Esophagus squamous epithelium (tissue), 4 donors: ENCODE measurements around the gene NDUFV1.
"Not testable (repeated sequence)": the region's sequence is repeated elsewhere in the genome, so short reads cannot be mapped to it uniquely, and the experiment has no call there.

ENCODE experiments used
- POLR2A ChIP-seq, 4 donors: fragments of 450-650 bp; IDR thresholded peaks; one replicate each; pipeline ENCODE4 v1.6.1; 2017; ENCODE audit warnings: antibody characterized with exemption in 4 of 4, mild to moderate bottlenecking in 4 of 4, moderate library complexity in 3 of 4
- TF ChIP-seq, protein P1 (sequence below), 6 experiments: fragments of 450-650 bp in 4 of 6; fragments of 200-600 bp in 2 of 6; sonication (generic) in 2 of 6; IDR thresholded peaks; one replicate each; pipeline ENCODE4 v1.5.1; 2016 to 2019; ENCODE audit warnings: antibody characterized with exemption in 6 of 6, mild to moderate bottlenecking in 4 of 6, moderate library complexity in 4 of 6

DNA sequence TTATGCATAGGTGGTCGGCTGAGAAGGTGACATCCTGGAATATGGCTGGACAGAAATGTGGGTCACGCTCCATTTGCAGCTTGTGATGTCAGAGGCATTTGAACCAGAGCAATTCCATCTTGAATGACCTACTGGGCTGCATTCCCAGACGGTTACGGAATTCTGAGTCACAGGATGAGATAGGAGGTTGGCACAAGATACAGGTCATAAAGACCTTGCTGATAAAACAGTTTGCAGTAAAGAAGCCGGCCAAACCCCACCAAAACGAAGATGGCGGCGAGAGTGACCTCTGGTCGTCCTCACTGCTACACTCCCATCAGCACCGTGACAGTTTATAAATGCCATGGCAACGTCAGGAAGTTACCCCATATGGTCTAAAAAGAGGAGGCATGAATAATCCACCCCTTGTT, 43.0 kb upstream of the NDUFV1 start:
- TF ChIP-seq POLR2A (IDR thresholded peaks at IDR 0.05): not testable (repeated sequence)
- TF ChIP-seq, protein P1, sequence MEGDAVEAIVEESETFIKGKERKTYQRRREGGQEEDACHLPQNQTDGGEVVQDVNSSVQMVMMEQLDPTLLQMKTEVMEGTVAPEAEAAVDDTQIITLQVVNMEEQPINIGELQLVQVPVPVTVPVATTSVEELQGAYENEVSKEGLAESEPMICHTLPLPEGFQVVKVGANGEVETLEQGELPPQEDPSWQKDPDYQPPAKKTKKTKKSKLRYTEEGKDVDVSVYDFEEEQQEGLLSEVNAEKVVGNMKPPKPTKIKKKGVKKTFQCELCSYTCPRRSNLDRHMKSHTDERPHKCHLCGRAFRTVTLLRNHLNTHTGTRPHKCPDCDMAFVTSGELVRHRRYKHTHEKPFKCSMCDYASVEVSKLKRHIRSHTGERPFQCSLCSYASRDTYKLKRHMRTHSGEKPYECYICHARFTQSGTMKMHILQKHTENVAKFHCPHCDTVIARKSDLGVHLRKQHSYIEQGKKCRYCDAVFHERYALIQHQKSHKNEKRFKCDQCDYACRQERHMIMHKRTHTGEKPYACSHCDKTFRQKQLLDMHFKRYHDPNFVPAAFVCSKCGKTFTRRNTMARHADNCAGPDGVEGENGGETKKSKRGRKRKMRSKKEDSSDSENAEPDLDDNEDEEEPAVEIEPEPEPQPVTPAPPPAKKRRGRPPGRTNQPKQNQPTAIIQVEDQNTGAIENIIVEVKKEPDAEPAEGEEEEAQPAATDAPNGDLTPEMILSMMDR (IDR thresholded peaks at IDR 0.05): not testable (repeated sequence)
